Colon (tissue), 2 donors: ENCODE measurements around the gene PHLPP1.
A peak's percentile ranks its signal among the peaks of the same experiment; 100 is the strongest.
"Not testable (repeated sequence)": the region's sequence is repeated elsewhere in the genome, so short reads cannot be mapped to it uniquely, and the experiment has no call there.

Experiments
- FAIRE-seq: peaks from 2 replicates; lab custom pipeline; 2012; peaks lifted over from hg19 to GRCh38; lab: Jason Lieb, UNC
- donor health status: control.
- donor health status: control.

The PHLPP1 gene

GRCh38 chr18:62894681-62895390, 179.5 kb downstream of the PHLPP1 start:
- no peak for FAIRE-seq

- no peak for FAIRE-seq
Measured at GRCh38 chr18:62897153-62897552, 181.8 kb downstream of the PHLPP1 start.

DNA sequence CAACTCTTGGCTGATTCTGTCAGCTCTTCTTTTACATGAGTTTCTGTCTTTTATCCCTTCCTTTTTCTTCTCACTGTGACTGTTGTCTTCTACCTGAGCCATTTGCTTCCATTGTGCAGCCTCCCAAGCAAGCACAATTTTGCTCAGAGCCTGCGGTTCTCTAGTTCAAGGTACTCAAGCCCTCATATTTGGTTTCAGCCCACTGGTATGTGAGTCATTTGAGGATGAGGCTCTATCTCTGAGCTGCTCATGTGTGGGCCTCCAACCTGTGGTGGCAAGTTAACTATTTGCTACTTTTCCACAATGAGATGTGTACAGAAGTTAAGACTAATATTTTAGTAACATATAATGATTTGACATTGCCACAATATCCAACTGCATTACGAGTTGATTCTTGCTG, 183.0 kb downstream of the PHLPP1 start:
- no peak for FAIRE-seq

- FAIRE-seq: no peak
Measured at GRCh38 chr18:62899534-62899933, 184.2 kb downstream of the PHLPP1 start.

DNA sequence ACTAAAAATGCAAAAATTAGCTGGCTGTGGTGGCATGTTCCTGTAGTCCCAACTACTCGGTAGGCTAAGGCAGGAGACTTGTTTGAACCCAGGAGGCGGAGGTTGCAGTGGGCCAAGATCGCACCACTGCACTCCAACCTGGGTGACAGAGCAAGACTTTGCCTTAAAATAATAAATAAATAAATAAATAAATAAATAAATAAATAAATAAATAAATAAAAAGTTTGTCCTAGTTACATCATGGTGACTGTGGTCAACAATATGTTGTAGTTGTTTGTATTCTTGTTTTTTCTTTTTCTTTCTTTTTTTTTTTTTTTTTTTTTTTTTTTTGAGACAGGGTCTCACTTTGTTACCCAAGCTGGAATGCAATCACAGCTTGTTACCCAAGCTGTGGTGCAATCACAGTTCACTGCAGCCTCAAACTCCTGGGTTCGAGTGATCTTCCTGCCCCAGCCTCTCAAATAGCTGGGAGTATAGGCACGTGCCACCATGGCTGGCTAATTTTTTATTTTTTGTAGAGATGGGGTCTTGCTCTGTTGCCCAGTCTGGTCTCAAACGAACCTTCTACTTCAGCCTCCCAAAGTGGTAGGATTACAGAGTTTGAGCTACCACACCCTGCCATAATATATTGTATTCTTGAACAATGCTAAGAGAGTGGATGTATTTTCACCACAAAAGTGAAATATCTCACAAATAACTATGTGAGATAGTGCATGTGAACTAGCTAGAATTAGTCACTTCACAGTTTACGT, 185.0 kb downstream of the PHLPP1 start:
- FAIRE-seq: no peak

GRCh38 chr18:62902776-62903175, 187.4 kb downstream of the PHLPP1 start:
- no peak for FAIRE-seq

DNA sequence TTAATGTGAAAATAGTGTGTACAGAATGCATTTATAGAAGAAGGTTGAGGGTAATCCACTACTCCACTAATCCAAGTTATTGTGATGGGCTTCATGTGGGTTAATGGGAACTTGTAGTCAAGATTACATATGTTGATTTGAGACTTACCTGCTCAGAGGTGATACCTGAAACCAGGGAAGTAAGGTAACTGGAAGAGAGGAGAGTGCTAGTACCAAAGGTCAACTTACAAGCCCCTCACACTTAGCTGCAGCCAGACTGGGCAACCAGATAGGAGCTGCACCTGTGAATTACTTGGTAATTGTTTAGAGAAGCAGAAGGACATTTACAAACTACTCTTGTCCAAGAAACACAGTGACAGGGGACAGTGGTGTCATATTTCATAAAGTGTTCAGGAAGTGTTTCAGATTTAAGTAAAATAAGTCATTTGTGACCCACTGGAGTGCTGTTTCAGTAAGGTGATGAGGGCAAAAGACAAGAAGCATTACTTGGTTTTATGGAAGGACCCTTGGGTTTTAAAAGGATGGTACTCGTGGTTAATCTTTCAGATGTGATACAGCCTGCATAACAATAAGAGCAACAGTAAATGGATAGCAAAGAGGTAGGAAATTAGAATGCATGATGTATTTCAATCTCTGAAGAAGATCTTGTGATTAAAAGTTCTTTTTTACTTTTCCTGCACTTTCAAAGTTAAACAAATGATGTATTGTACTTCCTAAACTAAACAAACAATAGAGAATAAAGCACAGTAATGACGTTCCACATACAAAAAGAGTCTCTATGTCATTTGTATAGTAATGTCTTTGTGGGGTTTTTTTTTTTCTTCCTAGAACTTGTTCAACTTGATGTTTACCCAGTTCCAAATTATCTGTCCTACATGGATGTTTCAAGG, 189.3 kb downstream of the PHLPP1 start:
- no peak for FAIRE-seq

GRCh38 chr18:62912885-62913284, 197.5 kb downstream of the PHLPP1 start:
- FAIRE-seq: no peak

DNA sequence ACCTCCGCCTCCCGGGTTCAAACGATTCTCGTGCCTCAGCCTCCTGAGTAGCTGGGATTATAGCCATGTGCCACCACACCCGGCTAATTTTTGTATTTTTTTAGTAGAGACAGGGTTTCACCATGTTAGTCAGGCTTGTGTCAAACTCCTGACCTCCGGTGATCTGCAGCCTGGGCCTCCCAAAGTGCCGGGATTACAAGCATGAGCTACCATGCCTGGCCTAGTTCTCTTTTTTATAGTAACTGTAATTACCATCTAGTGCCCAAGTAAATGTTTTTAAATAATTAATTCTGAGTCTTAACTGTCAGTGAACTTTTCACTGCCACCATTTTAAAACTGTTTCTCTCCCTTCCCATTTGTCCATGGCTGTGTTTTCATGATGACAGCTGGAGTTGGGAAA, 198.5 kb downstream of the PHLPP1 start:
- not testable (repeated sequence) for FAIRE-seq

DNA sequence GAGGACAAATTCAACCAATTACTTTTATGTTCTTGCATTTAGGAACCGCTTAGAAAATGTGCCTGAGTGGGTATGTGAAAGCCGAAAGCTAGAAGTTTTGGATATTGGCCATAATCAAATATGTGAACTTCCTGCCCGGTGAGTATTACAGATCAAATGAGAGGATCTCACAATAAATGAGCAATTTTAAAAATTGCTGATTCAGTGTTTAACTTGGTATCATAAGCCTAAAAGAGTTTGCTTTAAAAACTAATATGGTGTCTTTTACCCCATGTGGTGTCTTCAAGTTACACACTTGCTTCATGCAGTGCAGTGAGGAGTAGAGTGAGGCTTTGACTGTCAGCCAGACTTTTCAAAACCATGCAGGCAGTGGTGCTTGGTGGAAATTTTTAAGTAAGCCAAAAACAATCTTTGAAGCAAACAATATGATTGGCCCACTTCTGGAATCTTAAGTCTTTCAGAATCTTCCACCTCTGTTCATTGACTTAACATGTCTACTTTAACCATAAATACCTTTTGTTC, 199.6 kb downstream of the PHLPP1 start:
- FAIRE-seq: no peak

GRCh38 chr18:62918361-62918760, 203.0 kb downstream of the PHLPP1 start:
- FAIRE-seq: no peak

GRCh38 chr18:62919109-62919838, 203.9 kb downstream of the PHLPP1 start:
- no peak for FAIRE-seq

- FAIRE-seq: no peak
Measured at GRCh38 chr18:62925031-62925688, 209.8 kb downstream of the PHLPP1 start.

- FAIRE-seq: no peak
Measured at GRCh38 chr18:62928326-62928725, 213.0 kb downstream of the PHLPP1 start.

DNA sequence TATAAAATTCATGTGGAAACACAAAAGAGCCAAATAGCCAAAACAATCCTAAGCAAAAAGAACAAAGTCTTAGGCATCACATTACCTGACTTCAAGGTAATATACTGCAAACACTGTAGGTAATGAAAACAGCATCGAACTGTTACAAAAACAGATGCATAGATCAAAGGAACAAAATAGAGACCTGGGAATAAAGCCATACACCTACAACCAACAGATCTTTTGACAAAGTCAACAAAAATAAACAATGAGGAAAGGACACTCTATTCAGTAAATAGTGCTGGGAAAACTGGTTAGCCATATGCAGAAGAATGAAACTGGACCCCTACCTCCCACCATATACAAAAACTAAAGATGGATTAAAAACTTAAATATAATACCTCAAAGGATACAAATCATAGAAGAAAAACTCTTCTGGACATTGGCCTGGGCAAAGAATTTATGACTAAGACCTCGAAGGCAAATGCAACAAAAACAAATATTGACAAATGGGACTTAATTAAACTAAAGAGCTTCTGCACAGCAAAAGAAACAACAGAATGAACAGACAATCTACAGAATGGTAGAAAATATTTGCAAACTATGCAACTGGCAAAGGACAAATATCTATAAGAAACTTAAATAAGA, 218.0 kb downstream of the PHLPP1 start:
- FAIRE-seq: no peak

- no peak for FAIRE-seq
Measured at GRCh38 chr18:62935994-62936393, 220.7 kb downstream of the PHLPP1 start.

DNA sequence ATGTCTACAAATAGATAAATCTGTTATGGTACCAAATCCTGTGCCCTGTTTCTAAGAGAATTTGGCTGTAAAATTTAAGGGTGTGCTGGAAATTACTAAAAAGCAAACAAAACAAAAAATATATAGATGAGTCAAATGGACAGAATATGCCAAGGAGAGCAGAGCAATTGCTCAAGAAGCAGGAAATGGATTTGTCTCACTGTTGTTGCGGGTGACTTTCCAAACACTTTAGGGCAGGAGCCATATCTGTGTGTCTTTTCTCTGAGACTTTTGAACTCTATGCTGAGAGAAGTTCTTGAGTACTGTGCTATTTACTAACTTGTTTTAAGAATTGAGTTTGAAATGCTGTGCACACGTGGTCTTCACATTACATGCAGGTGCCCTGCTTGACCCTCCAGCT, 221.7 kb downstream of the PHLPP1 start:
- no peak for FAIRE-seq

DNA sequence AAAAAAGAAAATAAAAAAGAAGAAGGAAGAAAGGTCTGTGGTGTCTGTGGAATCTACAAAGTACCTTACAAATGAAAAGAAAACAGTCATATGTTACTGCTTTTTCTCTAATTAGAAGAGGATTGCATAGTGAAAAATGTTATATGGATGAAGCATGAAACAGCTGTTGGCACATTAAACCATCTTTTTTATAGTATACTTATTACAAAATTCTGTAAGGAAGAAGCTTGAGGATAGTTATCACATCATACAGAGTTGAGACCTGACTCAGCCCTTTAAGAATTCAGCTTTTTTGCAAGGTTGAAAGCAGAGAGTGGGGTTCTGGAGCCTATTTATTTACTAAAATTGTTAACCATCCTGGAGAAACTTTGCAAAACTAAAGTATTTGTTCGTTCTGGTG, 222.7 kb downstream of the PHLPP1 start:
- no peak for FAIRE-seq

- FAIRE-seq: no peak
Measured at GRCh38 chr18:62938487-62938886, 223.1 kb downstream of the PHLPP1 start.

GRCh38 chr18:62939433-62939832, 224.1 kb downstream of the PHLPP1 start:
- FAIRE-seq: peak; percentile 31

- no peak for FAIRE-seq
Measured at GRCh38 chr18:62939926-62940325, 224.6 kb downstream of the PHLPP1 start.
